Measurements from ENCODE around the gene MPZL3. TPM values are rescaled to one million over a fixed set of nuclear protein-coding genes. Genes with fewer than 3 reads are reported as not detected.

The MPZL3 gene
- polyA plus RNA-seq, 1 of the 3 experiments (the other 2 are of a cell fraction) = 0.38 TPM

DNA sequence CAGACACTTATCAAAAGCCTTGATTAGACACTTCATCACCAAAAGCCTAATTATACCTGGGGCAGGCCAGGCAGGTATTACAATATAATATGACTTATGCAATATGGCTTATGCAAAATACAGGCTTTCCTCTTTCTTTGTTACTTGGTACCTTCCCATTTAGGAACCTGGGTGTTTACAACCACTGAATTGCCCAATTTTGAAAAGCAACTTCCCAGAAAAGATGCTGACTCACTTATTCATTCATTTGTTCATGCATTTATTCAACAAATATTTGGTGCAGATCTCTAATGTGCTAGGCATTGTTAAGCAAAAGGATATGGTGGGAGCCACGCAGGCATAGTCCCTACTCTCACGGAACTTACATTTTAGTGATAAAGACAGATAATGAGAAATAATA lies 13.7 kb downstream of the MPZL3 start:
- Histone ChIP-seq H3K79me2 (ENCODE audit: insufficient read depth) (no peaks in the 10 kb centered on the region), H3K36me3 (replicated peaks in 1 of 2; ENCODE audit: control insufficient read depth in 1 of 2, insufficient read depth in 2 of 2, low read length in 1 of 2) (no peaks in the 10 kb centered on the region), H4K20me1 (ENCODE audit: insufficient read depth) (no peaks in the 10 kb centered on the region), H3F3A (replicated peaks; ENCODE audit: insufficient read depth) (no peaks in the 10 kb centered on the region), H3K9me3 (no peaks in the 10 kb centered on the region), H3K9me2 (no peaks in the 10 kb centered on the region), H2AFZ (ENCODE audit: low read depth) (no peak overlapping the region), H3K4me2 (no peak overlapping the region), H3K27ac (ENCODE audit: low read depth in 2 of 2, low read length in 1 of 2) (no peak overlapping the region), H3K4me1 (ENCODE audit: control insufficient read depth in 1 of 2, insufficient read depth in 2 of 2, low read depth in 1 of 2, low read length in 1 of 2) (no peaks in the 10 kb centered on the region), H3K4me3 (ENCODE audit: low read depth in 2 of 2, low read length in 1 of 2) (no peak overlapping the region), H3K27me3 (ENCODE audit: insufficient read depth) (peaks cover 2% of the 10 kb centered on the region; the same call in 1 of the 2 replicates), H3K9ac (no peak overlapping the region)
- CTCF ChIA-PET = interaction anchor here (1.2 kb wide), 1 partner anchor 11 kb away, joined by 3 read pairs; no protein-coding TSS in a partner anchor
- no peak for DNase-seq
- WGBS (ENCODE audit: low lambda C conversion rate) = 30% methylated on average over 2 of the region's 2 CpGs
- POLR2A ChIA-PET = interaction anchor here (0.7 kb wide), 1 partner anchor 13 kb away, joined by 4 read pairs; the partner anchor contains the start of gene MPZL3
- no peak for TF ChIP-seq CHD2 (IDR thresholded peaks at IDR 0.05; ENCODE audit: low read length, partially characterized antibody)
- TF ChIP-seq GATA2 (CRISPR knock-in tag; IDR thresholded peaks at IDR 0.05) = no peak
- TF ChIP-seq FOXM1 (IDR thresholded peaks at IDR 0.05; ENCODE audit: low read depth) = no peak
- TF ChIP-seq, protein P1, sequence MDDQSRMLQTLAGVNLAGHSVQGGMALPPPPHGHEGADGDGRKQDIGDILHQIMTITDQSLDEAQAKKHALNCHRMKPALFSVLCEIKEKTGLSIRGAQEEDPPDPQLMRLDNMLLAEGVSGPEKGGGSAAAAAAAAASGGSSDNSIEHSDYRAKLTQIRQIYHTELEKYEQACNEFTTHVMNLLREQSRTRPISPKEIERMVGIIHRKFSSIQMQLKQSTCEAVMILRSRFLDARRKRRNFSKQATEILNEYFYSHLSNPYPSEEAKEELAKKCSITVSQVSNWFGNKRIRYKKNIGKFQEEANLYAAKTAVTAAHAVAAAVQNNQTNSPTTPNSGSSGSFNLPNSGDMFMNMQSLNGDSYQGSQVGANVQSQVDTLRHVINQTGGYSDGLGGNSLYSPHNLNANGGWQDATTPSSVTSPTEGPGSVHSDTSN (IDR thresholded peaks at IDR 0.05) = no peak

DNA sequence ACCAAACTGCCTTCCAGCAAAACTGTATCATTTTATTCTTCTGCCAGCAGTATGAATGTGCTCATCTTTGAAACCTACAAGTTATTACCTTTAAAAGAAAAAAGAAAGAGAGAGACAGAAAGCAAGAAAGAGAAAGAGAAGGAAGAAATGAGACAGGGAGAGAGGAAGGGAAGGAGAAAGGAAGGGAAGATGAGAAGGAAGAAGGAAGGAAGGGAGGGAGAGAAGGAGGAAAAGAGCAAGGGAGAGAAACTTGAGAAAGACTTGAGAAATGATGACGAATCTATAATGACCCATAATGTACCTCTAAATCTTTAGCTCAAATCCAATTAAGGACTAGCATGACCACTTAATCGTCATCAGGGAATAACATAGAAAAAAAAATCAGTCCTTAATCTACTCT lies 16.0 kb downstream of the MPZL3 start:
- H3K79me2 ChIP-seq (ENCODE audit: insufficient read depth) = no peaks in the 10 kb centered on the region
- H3K9ac ChIP-seq = no peak overlapping the region
- H4K20me1 ChIP-seq (ENCODE audit: insufficient read depth) = no peaks in the 10 kb centered on the region
- H3K4me3 ChIP-seq (ENCODE audit: low read depth in 2 of 2, low read length in 1 of 2) = no peak overlapping the region
- H3K27me3 ChIP-seq (ENCODE audit: insufficient read depth) = peaks cover 6% of the 10 kb centered on the region; the same call in 1 of the 2 replicates
- DNase-seq = no peak
- H3K36me3 ChIP-seq (replicated peaks in 1 of 2; ENCODE audit: control insufficient read depth in 1 of 2, insufficient read depth in 2 of 2, low read length in 1 of 2) = no peaks in the 10 kb centered on the region
- no peak overlapping the region for H3K4me2 ChIP-seq
- WGBS (ENCODE audit: low lambda C conversion rate) = 0% methylated on average over 2 of the region's 2 CpGs
- ChIA-PET CTCF (no interaction called here), POLR2A (no interaction called here)
- TF ChIP-seq, protein P2, sequence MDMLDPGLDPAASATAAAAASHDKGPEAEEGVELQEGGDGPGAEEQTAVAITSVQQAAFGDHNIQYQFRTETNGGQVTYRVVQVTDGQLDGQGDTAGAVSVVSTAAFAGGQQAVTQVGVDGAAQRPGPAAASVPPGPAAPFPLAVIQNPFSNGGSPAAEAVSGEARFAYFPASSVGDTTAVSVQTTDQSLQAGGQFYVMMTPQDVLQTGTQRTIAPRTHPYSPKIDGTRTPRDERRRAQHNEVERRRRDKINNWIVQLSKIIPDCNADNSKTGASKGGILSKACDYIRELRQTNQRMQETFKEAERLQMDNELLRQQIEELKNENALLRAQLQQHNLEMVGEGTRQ (IDR thresholded peaks at IDR 0.05; ENCODE audit: borderline replicate concordance, low read depth, low read length) = no peak
- TF ChIP-seq GATA2 (CRISPR knock-in tag; IDR thresholded peaks at IDR 0.05) (no peak), SIN3A (IDR thresholded peaks at IDR 0.05; ENCODE audit: borderline replicate concordance, low read depth, low read length) (no peak), FOXJ3 (CRISPR knock-in tag; IDR thresholded peaks at IDR 0.05) (no peak), NRF1 (IDR thresholded peaks at IDR 0.05; ENCODE audit: low read depth, low read length) (no peak), EZH2phosphoT487 (IDR thresholded peaks at IDR 0.05; ENCODE audit: borderline replicate concordance, low read depth) (no peak), RAD21 (IDR thresholded peaks at IDR 0.05; ENCODE audit: low read length) (no peak), RCOR1 (IDR thresholded peaks at IDR 0.05; ENCODE audit: low read length) (no peak)
- TF ChIP-seq, protein P3, sequence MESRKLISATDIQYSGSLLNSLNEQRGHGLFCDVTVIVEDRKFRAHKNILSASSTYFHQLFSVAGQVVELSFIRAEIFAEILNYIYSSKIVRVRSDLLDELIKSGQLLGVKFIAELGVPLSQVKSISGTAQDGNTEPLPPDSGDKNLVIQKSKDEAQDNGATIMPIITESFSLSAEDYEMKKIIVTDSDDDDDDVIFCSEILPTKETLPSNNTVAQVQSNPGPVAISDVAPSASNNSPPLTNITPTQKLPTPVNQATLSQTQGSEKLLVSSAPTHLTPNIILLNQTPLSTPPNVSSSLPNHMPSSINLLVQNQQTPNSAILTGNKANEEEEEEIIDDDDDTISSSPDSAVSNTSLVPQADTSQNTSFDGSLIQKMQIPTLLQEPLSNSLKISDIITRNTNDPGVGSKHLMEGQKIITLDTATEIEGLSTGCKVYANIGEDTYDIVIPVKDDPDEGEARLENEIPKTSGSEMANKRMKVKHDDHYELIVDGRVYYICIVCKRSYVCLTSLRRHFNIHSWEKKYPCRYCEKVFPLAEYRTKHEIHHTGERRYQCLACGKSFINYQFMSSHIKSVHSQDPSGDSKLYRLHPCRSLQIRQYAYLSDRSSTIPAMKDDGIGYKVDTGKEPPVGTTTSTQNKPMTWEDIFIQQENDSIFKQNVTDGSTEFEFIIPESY (IDR thresholded peaks at IDR 0.05; ENCODE audit: borderline replicate concordance, low read depth) = no peak
- TF ChIP-seq, protein P4, sequence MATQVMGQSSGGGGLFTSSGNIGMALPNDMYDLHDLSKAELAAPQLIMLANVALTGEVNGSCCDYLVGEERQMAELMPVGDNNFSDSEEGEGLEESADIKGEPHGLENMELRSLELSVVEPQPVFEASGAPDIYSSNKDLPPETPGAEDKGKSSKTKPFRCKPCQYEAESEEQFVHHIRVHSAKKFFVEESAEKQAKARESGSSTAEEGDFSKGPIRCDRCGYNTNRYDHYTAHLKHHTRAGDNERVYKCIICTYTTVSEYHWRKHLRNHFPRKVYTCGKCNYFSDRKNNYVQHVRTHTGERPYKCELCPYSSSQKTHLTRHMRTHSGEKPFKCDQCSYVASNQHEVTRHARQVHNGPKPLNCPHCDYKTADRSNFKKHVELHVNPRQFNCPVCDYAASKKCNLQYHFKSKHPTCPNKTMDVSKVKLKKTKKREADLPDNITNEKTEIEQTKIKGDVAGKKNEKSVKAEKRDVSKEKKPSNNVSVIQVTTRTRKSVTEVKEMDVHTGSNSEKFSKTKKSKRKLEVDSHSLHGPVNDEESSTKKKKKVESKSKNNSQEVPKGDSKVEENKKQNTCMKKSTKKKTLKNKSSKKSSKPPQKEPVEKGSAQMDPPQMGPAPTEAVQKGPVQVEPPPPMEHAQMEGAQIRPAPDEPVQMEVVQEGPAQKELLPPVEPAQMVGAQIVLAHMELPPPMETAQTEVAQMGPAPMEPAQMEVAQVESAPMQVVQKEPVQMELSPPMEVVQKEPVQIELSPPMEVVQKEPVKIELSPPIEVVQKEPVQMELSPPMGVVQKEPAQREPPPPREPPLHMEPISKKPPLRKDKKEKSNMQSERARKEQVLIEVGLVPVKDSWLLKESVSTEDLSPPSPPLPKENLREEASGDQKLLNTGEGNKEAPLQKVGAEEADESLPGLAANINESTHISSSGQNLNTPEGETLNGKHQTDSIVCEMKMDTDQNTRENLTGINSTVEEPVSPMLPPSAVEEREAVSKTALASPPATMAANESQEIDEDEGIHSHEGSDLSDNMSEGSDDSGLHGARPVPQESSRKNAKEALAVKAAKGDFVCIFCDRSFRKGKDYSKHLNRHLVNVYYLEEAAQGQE (IDR thresholded peaks at IDR 0.05; ENCODE audit: low read depth, low read length) = no peak
- no peaks in the 10 kb centered on the region for H3K4me1 ChIP-seq (ENCODE audit: control insufficient read depth in 1 of 2, insufficient read depth in 2 of 2, low read depth in 1 of 2, low read length in 1 of 2)
- no peaks in the 10 kb centered on the region for H3F3A ChIP-seq (replicated peaks; ENCODE audit: insufficient read depth)
- no peaks in the 10 kb centered on the region for H3K9me2 ChIP-seq
- H3K27ac ChIP-seq (ENCODE audit: low read depth in 2 of 2, low read length in 1 of 2) = no peak overlapping the region
- H3K9me3 ChIP-seq = no peaks in the 10 kb centered on the region
- no peak overlapping the region for H2AFZ ChIP-seq (ENCODE audit: low read depth)

Data from SK-N-SH (cell line).